Measurements from ENCODE around the gene PDZRN3. TPM values are rescaled to one million over a fixed set of nuclear protein-coding genes. Genes with fewer than 3 reads are reported as not detected.

Gene PDZRN3
- total and polyA plus RNA-seq, 2 of the 13 experiments (the other 11 are each of a cell fraction or from before 2014, with no cell fraction given) = not detected

DNA sequence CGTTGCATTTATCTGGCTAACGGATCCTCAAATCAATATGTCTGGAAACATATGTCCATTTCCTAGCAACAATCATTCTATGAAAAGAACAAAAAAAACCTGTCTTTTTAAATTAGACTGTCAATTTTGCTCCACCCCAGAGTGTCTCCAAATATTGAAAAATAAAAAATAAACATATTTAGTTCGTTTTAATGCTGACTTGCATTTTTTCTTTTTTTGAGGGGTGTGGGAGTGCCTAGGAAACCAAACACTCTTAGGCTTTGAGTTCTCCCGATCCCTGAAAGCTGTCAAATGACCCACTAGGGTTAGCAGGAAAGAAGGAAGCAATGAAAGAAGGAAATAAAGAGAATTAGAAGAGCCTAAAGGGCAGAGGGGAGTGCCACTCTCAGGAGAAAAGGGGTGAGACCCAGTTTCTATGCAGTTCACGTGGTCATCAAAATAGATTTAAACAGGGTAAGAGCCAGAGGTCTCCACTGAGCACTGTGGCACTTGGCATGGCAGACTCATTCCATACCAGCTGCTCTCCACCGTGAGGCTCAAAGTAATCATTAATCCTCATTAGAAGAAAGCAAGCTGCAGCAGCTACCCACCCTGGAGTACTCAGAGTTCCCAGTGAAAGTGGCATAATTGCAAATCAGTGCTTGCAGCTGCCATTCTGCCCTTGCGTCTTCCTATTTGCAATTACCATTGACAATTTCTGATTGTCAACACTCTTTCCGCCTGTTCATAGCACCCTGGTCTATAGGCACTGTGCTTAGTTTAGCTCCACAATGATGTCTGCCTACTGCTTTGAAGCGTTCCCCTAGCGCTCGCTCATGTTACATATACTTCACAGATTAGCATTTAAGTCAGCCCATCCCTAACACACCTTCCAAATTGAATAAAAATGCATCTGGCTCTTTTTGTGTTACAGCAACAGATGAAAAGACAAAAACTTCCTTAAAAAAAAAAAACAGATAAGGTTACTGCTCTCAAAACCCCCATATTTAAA, 32.3 kb downstream of the PDZRN3 start:
- no peak overlapping the region for H3K27ac ChIP-seq (ENCODE audit: extremely low read length, insufficient read depth, low read length)
- intact Hi-C loops (cut with micrococcal nuclease; ENCODE audit: unreplicated experiment) (no loop called here), in situ Hi-C loops (cut with HindIII; ENCODE audit: extremely low pct_ligation_motif_present, low pct_unique_long_range_greater_than_20kb) (no loop called here)
- no peak overlapping the region for H3K4me2 ChIP-seq (ENCODE audit: low read depth, low read length)
- FAIRE-seq (no peak), DNase-seq (ENCODE audit: low spot score) (no peak), ATAC-seq (no peak)
- TF ChIP-seq MAFF (IDR thresholded peaks at IDR 0.05; ENCODE audit: low read depth, low read length) = peak; percentile 93
- TF ChIP-seq ZNF33B (CRISPR knock-in tag; IDR thresholded peaks at IDR 0.05) = no peak
- no peak for TF ChIP-seq NFE2L1 (CRISPR knock-in tag; IDR thresholded peaks at IDR 0.05; ENCODE audit: borderline replicate concordance)
- no peak for TF ChIP-seq FOXK2 (IDR thresholded peaks at IDR 0.05)
- TF ChIP-seq ZNF354B (CRISPR knock-in tag; IDR thresholded peaks at IDR 0.05) = no peak
- TF ChIP-seq NCOR1 (IDR thresholded peaks at IDR 0.05; ENCODE audit: borderline replicate concordance, low read length) = no peak
- TF ChIP-seq MAFK (conservative IDR thresholded peaks at IDR 0.05 in 1 of 2, IDR thresholded peaks at IDR 0.05 in 1 of 2; ENCODE audit: low read length in 2 of 2) = peak; percentile 82 to 94
- no peak for TF ChIP-seq CEBPG (CRISPR knock-in tag; IDR thresholded peaks at IDR 0.05)
- no peaks in the 10 kb centered on the region for H3K36me3 ChIP-seq (replicated peaks in 1 of 2; ENCODE audit: control insufficient read depth in 1 of 2, insufficient read depth in 2 of 2, low read length in 2 of 2)
- 58% methylated on average over 11 of the region's 11 CpGs for WGBS (ENCODE audit: low lambda C conversion rate)
- BruUV-seq (replicated peaks) = no TSS peak
- ChIA-PET CTCF (ENCODE audit: low intra/inter-chr PET ratio, low total read pairs) (no interaction called here), POLR2A (no interaction called here)
- no peak overlapping the region for H2AFZ ChIP-seq (ENCODE audit: low read length)
- no peaks in the 10 kb centered on the region for H3K4me1 ChIP-seq (ENCODE audit: insufficient read depth, low read length)
- no peaks in the 10 kb centered on the region for H3K79me2 ChIP-seq (ENCODE audit: insufficient read depth, low read length)
- no peaks in the 10 kb centered on the region for H4K20me1 ChIP-seq (ENCODE audit: insufficient read depth, low read length)
- H3K27me3 ChIP-seq (ENCODE audit: control insufficient read depth in 1 of 2, insufficient read depth in 2 of 2, low read length in 2 of 2) = no peaks in the 10 kb centered on the region
- no peaks in the 10 kb centered on the region for H3K9me3 ChIP-seq (ENCODE audit: low read length)
- no peak overlapping the region for H3K4me3 ChIP-seq (replicated peaks in 1 of 3; ENCODE audit: insufficient read depth in 1 of 3, low read depth in 2 of 3, low read length in 3 of 3)
- no peak overlapping the region for H3K9ac ChIP-seq (ENCODE audit: insufficient read depth, low read depth, low read length)

DNA sequence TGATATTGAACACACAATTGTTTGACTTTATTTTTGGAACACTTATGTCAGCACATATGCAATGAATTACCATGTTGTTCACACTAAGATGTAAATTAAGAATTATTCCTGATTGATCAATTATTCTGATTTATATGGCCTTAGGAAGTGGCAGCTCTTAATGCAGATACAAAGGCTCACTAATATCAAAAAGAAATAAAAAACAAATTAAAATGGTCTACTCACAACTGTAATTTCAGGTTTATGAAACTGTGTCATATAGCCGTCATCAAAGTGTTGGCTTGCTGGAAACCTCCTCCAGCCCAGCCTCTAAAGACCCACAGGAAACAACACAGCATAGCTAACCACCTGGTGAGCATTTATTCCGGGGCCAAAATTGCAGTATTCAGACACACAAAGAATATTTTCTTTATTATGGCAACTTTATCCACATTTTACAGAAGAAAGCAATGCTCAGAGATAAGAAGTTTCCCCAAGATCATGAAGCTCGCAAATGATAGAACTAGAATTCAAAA, 33.4 kb downstream of the PDZRN3 start:
- ATAC-seq = no peak

More for the DNA sequence above, 33.4 kb downstream of the PDZRN3 start:
- Histone ChIP-seq H3K4me2 (ENCODE audit: low read depth, low read length) (no peak overlapping the region), H3K27me3 (ENCODE audit: control insufficient read depth in 1 of 2, insufficient read depth in 2 of 2, low read length in 2 of 2) (no peaks in the 10 kb centered on the region), H4K20me1 (ENCODE audit: insufficient read depth, low read length) (no peaks in the 10 kb centered on the region), H2AFZ (ENCODE audit: low read length) (no peak overlapping the region), H3K9me3 (ENCODE audit: low read length) (no peaks in the 10 kb centered on the region), H3K27ac (ENCODE audit: extremely low read length, insufficient read depth, low read length) (no peak overlapping the region), H3K4me3 (replicated peaks in 1 of 3; ENCODE audit: insufficient read depth in 1 of 3, low read depth in 2 of 3, low read length in 3 of 3) (no peak overlapping the region), H3K36me3 (replicated peaks in 1 of 2; ENCODE audit: control insufficient read depth in 1 of 2, insufficient read depth in 2 of 2, low read length in 2 of 2) (no peaks in the 10 kb centered on the region), H3K9ac (ENCODE audit: insufficient read depth, low read depth, low read length) (no peak overlapping the region), H3K4me1 (ENCODE audit: insufficient read depth, low read length) (no peaks in the 10 kb centered on the region), H3K79me2 (ENCODE audit: insufficient read depth, low read length) (no peaks in the 10 kb centered on the region)
- intact Hi-C loops (cut with micrococcal nuclease; ENCODE audit: unreplicated experiment) = no loop called here
- DNase-seq (ENCODE audit: low spot score) (no peak), FAIRE-seq (no peak)
- in situ Hi-C loops (cut with HindIII; ENCODE audit: extremely low pct_ligation_motif_present, low pct_unique_long_range_greater_than_20kb) = no loop called here
- CTCF ChIA-PET (ENCODE audit: low intra/inter-chr PET ratio, low total read pairs) = no interaction called here
- WGBS (ENCODE audit: low lambda C conversion rate) = 45% methylated on average over 3 of the region's 3 CpGs
- no TSS peak for BruUV-seq (replicated peaks)
- TF ChIP-seq HMGXB3 (CRISPR knock-in tag; IDR thresholded peaks at IDR 0.05; ENCODE audit: borderline replicate concordance) = no peak
- POLR2A ChIA-PET = no interaction called here

All from HepG2 (cell line).